Stimulated activated CD4-positive, alpha-beta T cell treated with anti-CD3 and anti-CD28 coated beads, Interleukin-2, amount 100 ng/mL, for 24 hours (primary cell): Measurements from ENCODE around the gene NPDC1.
"Not testable (repeated sequence)": the region's sequence is repeated elsewhere in the genome, so short reads cannot be mapped to it uniquely, and the experiment has no call there.

Source experiments
- DNase-seq, 2 donors: peaks; one replicate each; pipeline ENCODE4 v3.0.0-alpha.2; 2020

Gene NPDC1

GRCh38 chr9:137074657-137075274 is 28.8 kb upstream of the NPDC1 start:
- no peak for DNase-seq

DNA sequence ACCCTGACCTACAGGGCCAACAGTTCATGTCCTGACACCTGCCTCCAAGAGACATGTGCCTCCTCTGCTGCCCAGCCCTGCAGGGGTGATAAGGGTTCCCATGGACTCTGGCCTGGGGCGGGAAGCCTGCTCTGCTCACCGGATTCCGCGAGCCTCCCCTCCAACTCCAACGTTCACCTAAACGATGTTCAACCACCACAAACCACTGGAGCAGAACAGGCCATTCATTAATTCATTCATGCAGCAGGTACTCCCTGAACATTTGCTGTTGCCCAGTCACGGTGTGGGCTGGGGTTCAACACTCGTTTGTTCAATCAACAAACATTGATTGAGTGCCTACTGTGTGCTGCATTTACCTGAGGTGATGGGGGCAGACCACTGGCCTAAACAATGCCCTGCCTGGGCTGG is 28.0 kb upstream of the NPDC1 start:
- DNase-seq, result no peak

DNA sequence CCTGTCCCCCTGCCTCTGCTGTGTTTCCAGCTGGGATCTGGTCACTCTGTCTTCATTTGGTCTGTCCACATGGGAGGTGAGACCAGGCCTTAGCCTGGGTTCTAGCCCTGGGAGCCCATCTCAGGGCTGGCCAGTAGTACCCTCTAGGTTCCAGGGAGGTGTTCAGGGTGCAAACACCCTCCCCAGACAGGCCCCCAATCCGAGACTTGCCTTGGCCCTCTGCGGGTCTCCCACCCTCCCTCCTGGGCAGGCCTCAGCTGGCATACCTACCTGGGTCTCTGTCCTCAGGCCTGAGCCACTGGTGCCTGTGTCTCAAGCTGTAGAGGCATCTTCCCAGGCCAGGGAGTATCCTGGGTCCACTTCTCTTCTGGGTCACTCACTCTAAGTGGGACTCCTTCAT is 25.3 kb upstream of the NPDC1 start:
- DNase-seq, result no peak

GRCh38 chr9:137070906-137071275 is 24.9 kb upstream of the NPDC1 start:
- DNase-seq, result no peak

GRCh38 chr9:137070201-137070905 is 24.4 kb upstream of the NPDC1 start, which contains the start of gene SAPCD2:
TSS of gene SAPCD2 (minus strand) at chr9:137070557. CDS start at chr9:137070460, 97 bp downstream.
- peak; percentile 84 to 86 for DNase-seq

DNA sequence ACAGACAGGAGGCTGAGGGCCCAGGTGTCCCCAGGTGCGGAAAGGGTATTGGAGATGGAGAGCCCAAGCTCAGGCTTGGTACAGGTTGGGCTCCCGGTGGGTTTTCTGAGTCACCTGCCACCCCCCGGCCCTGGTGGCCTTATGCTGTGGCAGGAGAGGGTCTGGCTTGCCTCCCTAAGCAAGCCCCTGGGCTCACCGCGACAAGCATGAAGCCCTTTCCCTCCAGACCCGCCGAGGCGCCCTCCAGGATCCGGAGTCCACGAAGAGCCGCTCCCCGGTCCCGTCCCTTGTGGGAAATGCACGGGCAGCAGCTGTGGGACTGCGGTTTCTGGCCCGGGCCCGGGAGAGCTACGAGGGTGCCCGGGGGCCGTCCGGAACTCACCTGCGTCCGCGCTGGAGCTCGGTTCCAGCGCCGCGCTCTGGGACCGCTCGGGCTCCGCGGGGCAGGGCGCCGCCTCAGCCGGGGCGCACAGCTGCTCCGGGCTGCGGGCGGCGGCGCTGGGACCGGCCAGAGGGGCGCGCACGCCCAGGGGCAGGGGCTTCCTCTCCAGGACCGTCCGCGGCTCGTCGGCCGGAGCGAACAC is 23.6 kb upstream of the NPDC1 start:
- no peak for DNase-seq

DNA sequence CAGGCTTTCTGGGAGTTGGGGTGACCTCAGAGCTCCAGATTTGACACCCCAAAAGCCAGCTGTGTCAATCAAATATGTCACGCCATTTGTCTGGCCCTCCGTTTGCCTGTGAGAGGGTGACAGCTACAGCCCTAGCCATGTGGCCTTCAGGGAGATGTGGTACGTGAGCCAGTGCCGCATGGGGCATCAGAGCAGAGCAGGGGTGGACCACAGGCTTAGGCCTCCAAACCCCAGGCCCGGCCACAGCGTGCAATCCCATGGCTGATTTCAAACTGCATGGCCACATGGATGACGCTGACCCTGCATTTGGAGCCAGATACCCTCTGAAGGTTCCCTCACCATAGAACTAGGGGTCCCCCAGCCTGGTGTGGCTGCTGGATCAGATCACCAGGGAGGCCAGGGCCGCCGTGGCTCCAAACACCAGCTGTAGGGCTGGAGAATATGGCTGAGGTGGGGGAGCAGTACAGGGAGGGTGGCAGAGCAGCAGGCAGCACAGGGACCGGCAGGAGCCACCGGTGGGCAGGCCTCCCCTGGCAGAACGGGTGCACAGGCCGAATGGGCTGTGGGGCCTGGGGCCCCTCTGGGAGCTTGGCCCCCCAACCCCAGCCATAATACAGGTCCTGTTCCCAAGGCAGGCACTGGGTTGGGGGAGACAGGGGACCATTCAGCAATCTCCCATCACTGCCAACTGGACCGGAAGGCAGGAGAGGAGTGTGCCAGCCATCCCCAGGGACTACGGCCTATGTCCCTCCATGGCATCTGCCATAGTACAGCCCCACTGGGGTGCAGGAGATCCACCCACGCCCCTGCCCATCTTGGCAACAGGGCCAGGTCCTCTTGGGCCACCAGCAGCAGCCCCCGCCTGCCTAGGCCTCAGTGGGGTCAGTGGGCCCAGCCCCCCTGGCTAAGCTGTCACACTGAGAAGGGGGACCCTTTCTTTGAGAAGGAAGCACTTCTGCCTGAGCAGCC is 22.8 kb upstream of the NPDC1 start:
- DNase-seq, result no peak

GRCh38 chr9:137067860-137068538 is 22.0 kb upstream of the NPDC1 start:
- peak; percentile 88 for DNase-seq

GRCh38 chr9:137066096-137066861 is 20.3 kb upstream of the NPDC1 start:
- no peak for DNase-seq

DNA sequence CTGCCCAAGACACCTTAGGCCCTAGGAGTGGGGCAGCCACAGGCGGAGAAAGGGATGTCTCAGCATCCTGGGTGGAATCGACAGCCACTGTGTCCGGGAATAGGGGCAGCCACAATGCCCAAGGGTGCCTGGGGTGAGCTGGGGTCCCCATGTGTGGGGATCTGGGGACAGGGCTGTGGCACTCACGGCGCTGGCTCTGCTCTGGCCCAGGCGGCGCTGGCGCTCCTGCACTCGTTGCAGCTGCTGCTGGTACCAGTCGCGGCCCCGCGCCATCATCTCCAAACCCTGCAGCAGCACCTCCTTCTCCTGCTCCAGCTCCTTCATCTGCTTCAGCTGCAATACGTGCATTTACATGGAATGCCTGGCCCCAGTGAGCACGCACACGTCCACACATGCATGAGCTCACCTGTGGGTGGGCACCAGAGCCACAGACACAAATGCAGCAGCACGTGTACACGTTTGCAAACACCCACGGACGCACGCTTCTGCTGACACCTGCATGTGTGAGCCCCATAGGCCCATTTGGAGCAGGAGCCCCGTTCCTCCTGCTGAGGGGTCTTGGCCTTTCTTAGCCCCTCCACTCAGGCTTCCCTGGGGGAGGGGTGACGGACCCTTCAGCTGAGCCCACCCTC is 19.5 kb upstream of the NPDC1 start:
- no peak for DNase-seq

- no peak for DNase-seq
Observed at GRCh38 chr9:137064880-137065164, 18.8 kb upstream of the NPDC1 start.

- peak; percentile 77 to 81 for DNase-seq
Observed at GRCh38 chr9:137064027-137064879, 18.3 kb upstream of the NPDC1 start.

GRCh38 chr9:137063311-137064026 is 17.5 kb upstream of the NPDC1 start:
- DNase-seq, result no peak

DNA sequence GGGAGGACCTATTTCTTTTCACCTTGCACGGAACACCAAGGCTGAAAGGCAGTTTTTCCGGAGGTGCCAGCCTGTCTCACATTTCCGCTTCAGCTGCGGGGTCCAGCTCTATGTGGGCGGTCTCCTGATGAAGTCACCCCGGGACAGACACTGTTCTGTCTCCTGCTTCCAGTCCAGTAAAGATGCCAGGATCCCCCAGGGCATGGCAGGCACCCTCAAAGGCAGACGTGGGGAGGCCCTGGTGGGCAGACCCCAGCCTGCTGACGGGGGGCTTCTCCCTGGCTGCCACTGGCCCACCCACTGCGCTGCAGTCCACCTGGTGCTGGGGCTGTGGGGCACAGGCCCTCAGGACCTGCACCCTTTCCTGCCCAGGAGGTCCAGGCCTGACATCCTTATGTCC is 16.8 kb upstream of the NPDC1 start:
- DNase-seq, result not testable (repeated sequence)

DNA sequence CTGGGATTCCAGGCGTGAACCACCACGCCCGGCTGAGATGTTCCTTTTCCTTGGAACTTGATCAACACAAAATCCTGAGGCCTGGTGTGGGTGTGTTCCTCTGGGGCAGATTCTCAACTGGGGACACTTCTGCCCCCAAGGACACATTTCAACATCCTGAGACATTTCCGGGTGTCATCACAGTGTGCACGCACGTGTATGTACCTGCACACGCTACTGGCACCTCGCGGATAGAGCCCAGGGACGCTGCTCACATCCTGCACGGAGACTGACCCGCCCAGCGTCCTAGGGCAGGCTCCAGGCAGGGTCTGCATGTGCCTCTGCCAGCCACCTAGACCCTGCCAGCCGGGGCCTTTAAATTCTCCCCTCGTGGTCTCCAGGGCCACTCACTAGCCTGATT is 16.4 kb upstream of the NPDC1 start:
- DNase-seq, result no peak

- no peak for DNase-seq
Observed at GRCh38 chr9:137058521-137059234, 12.7 kb upstream of the NPDC1 start.

- DNase-seq, result no peak
Observed at GRCh38 chr9:137057545-137057944, 11.6 kb upstream of the NPDC1 start.

DNA sequence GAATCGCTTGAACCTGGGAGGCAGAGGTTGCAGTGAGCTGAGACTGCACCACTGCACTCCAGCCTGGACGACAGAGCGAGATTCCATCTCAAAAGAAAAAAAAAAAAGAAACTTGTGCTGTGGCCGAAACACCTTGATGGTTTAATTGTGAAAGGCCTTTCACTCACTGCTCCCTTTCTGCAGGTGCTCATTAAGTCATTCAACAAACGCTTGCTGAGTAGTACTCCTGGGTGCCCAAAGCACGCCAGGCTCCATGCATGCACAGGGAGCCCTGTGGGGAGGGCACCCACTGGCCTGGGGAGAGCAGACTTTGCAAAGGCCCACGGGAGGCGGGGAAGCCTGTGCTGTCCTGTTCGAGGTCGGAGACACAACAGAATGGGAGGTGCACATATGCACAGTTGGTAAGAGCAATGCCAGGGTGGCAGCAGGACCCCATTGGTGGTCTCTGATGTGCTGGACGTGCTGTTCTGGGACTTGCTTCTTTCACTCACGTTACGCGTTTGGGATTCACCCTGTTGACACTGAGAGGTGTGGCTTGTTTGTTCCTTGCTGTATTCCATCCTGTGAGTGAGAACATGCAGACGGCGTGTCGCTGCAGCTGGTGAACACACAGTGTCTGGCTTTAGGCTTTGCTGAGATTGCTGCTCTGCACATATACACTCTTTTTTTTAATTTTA is 10.9 kb upstream of the NPDC1 start:
- DNase-seq, result no peak
